GM23338 (cell line): ENCODE data around the gene P2RY12. TPM values are rescaled to one million over a fixed set of nuclear protein-coding genes. Genes with fewer than 3 reads are reported as not detected.

Experiments
- ATAC-seq: fragments of 200-7000 bp; cut with Tn5 transposase; 3 replicates; pipeline ENCODE4 v1.9.1; 2020
- DNase-seq: peaks from one replicate; pipeline ENCODE4 v3.0.0-alpha.2; 2015; ENCODE audit warnings: low spot score
- H2AFZ ChIP-seq: fragments of 200-600 bp; sonication (generic); 2 replicates; pipeline ENCODE4 v1.8.0; 2016; ENCODE audit warnings: antibody characterized with exemption, mild to moderate bottlenecking, moderate library complexity
- H3F3A ChIP-seq: fragments of 200-600 bp; sonication (generic); replicated peaks from 2 replicates; pipeline ENCODE4 v1.8.0; 2017; ENCODE audit warnings: antibody characterized with exemption, mixed run types, low read depth
- H3K27ac ChIP-seq: fragments of 200-600 bp; sonication (generic); 2 replicates; pipeline ENCODE4 v1.6.1; 2016; ENCODE audit warnings: low read depth
- H3K27me3 ChIP-seq: fragments of 200-600 bp; sonication (generic); 2 replicates; pipeline ENCODE4 v1.8.0; 2016; ENCODE audit warnings: mild to moderate bottlenecking, mixed run types, moderate library complexity; ENCODE audit not compliant: insufficient read depth
- H3K36me3 ChIP-seq: fragments of 200-600 bp; sonication (generic); 2 replicates; pipeline ENCODE4 v1.8.0; 2016; ENCODE audit warnings: mild to moderate bottlenecking; ENCODE audit not compliant: insufficient read depth
- H3K4me1 ChIP-seq: fragments of 200-600 bp; sonication (generic); 2 replicates; pipeline ENCODE4 v1.8.0; 2016; ENCODE audit warnings: mild to moderate bottlenecking, moderate library complexity; ENCODE audit not compliant: insufficient read depth
- H3K4me2 ChIP-seq: fragments of 200-600 bp; sonication (generic); 2 replicates; pipeline ENCODE4 v1.7.1; 2017; ENCODE audit warnings: mixed run types
- H3K4me3 ChIP-seq: fragments of 200-600 bp; sonication (generic); 2 replicates; pipeline ENCODE4 v1.6.1; 2016; ENCODE audit warnings: mixed run types
- H3K79me2 ChIP-seq: fragments of 200-600 bp; sonication (generic); replicated peaks from 2 replicates; pipeline ENCODE4 v1.8.0; 2017; ENCODE audit warnings: mild to moderate bottlenecking; ENCODE audit not compliant: insufficient read depth
- H3K9me2 ChIP-seq: fragments of 200-600 bp; sonication (generic); 2 replicates; pipeline ENCODE4 v1.8.0; 2017; ENCODE audit not compliant: insufficient read depth
- H4K20me1 ChIP-seq: fragments of 200-600 bp; sonication (generic); replicated peaks from 2 replicates; pipeline ENCODE4 v1.8.0; 2017; ENCODE audit warnings: mild to moderate bottlenecking; ENCODE audit not compliant: insufficient read depth
- H3K27ac Mint-ChIP-seq: 2 replicates; pipeline ENCODE4 v1.8.0; 2020; ENCODE audit warnings: inconsistent platforms, mild to moderate bottlenecking, moderate library complexity, mixed read lengths
- H3K27me3 Mint-ChIP-seq: 3 replicates; pipeline ENCODE4 v1.8.0; 2022; ENCODE audit warnings: low read depth, mild to moderate bottlenecking, moderate library complexity, mixed read lengths, inconsistent platforms; ENCODE audit not compliant: insufficient read depth, poor library complexity
- H3K36me3 Mint-ChIP-seq: 3 replicates; pipeline ENCODE4 v1.8.0; 2021; ENCODE audit warnings: low read depth, mild to moderate bottlenecking, inconsistent platforms, moderate library complexity, mixed read lengths
- H3K4me1 Mint-ChIP-seq: 3 replicates; pipeline ENCODE4 v1.8.0; 2020; ENCODE audit warnings: mild to moderate bottlenecking, inconsistent platforms, mixed read lengths
- H3K4me3 Mint-ChIP-seq: 3 replicates; pipeline ENCODE4 v1.8.0; 2021; ENCODE audit warnings: moderate library complexity, mild to moderate bottlenecking, inconsistent platforms, mixed read lengths
- H3K9me3 Mint-ChIP-seq: 3 replicates; pipeline ENCODE4 v1.8.0; 2020; ENCODE audit warnings: moderate library complexity, mild to moderate bottlenecking, inconsistent platforms, mixed read lengths
- CREB1 ChIP-seq: fragments of 250-450 bp; sonication (Bioruptor Pico); IDR thresholded peaks from 2 replicates; pipeline ENCODE4 v1.5.0; 2020; ENCODE audit warnings: low read depth, mild to moderate bottlenecking, moderate library complexity
- CTCF ChIP-seq, 2 experiments: fragments of 200-600 bp in 1 of 2; sonication (generic) in 1 of 2; conservative IDR thresholded peaks; 2 replicates each; pipeline versions ENCODE4 v1.5.1 to v1.6.1; 2016 to 2017; ENCODE audit warnings: antibody characterized with exemption in 2 of 2, low read depth in 2 of 2, mild to moderate bottlenecking in 2 of 2, moderate library complexity in 1 of 2
- ETS1 ChIP-seq: IDR thresholded peaks from 2 replicates; pipeline ENCODE4 v1.6.1; 2016; ENCODE audit warnings: antibody characterized with exemption
- EZH2 ChIP-seq: fragments of 200-600 bp; sonication (generic); IDR thresholded peaks from one replicate; pipeline ENCODE4 v1.8.0; 2017; ENCODE audit warnings: antibody characterized with exemption, mild to moderate bottlenecking, low read depth; ENCODE audit not compliant: unreplicated experiment
- EZH2phosphoT487 ChIP-seq: fragments of 200-600 bp; sonication (generic); IDR thresholded peaks from one replicate; pipeline ENCODE4 v1.8.1; 2018; ENCODE audit warnings: antibody characterized with exemption; ENCODE audit not compliant: unreplicated experiment
- JUNB ChIP-seq: IDR thresholded peaks from one replicate; pipeline ENCODE4 v1.6.1; 2016; ENCODE audit warnings: antibody characterized with exemption; ENCODE audit not compliant: unreplicated experiment
- NANOG ChIP-seq: IDR thresholded peaks from 2 replicates; pipeline ENCODE4 v1.6.1; 2016; ENCODE audit warnings: antibody characterized with exemption, borderline replicate concordance
- REST ChIP-seq: IDR thresholded peaks from one replicate; pipeline ENCODE4 v1.6.1; 2018; ENCODE audit warnings: antibody characterized with exemption; ENCODE audit not compliant: unreplicated experiment
- STAT1 ChIP-seq: IDR thresholded peaks from one replicate; pipeline ENCODE4 v1.6.1; 2016; ENCODE audit warnings: antibody characterized with exemption; ENCODE audit not compliant: unreplicated experiment
- ZNF114 ChIP-seq: fragments of 250-450 bp; sonication (Bioruptor Pico); IDR thresholded peaks from 2 replicates; pipeline ENCODE4 v1.5.0; 2020; ENCODE audit warnings: mild to moderate bottlenecking, moderate library complexity
- ZNF331 ChIP-seq: fragments of 250-450 bp; sonication (Bioruptor Pico); IDR thresholded peaks from 2 replicates; pipeline ENCODE4 v1.5.0; 2020; ENCODE audit warnings: low read depth, mild to moderate bottlenecking, moderate library complexity
- polyA plus RNA-seq: library from polyadenylated mRNA; unstranded; fragments of >200 nt; fragmentation: Nextera tagmentation; extraction: Ambion mirVana; gene quantifications from 2 replicates; pipeline ENCODE4 v1.2.1, GENCODE V29; 2016
- total RNA-seq: library from RNA; depleted of rRNA; stranded (reverse); fragments of >200 nt; shearing (Covaris generic); gene quantifications from 2 replicates; pipeline ENCODE4 v1.2.3, GENCODE V29; 2014

P2RY12 gene
- total and polyA plus RNA-seq, 2 experiments from 2014 or later, result 1.1 TPM; not detected in 1

- Histone ChIP-seq H4K20me1 (no peaks in the 10 kb centered on the region), H3K27ac (no peak overlapping the region), H3K4me2 (no peak overlapping the region), H3K4me1 (no peaks in the 10 kb centered on the region; the same call in 1 of the 2 replicates), H3K27me3 (no peaks in the 10 kb centered on the region), H3F3A (no peaks in the 10 kb centered on the region), H3K79me2 (no peaks in the 10 kb centered on the region), H3K9me2 (no peaks in the 10 kb centered on the region), H3K36me3 (no peaks in the 10 kb centered on the region), H3K4me3 (no peak overlapping the region), H2AFZ (no peak overlapping the region)
- no peak for ATAC-seq
- Mint-ChIP-seq H3K27me3 (peaks cover 3% of the 10 kb centered on the region), H3K4me3 (no peak overlapping the region), H3K4me1 (peaks cover 9% of the 10 kb centered on the region; the same call in 2 of the 3 replicates), H3K27ac (no peak overlapping the region), H3K36me3 (peaks cover 12% of the 10 kb centered on the region; the same call in 2 of the 3 replicates), H3K9me3 (no peaks in the 10 kb centered on the region)
- DNase-seq, result no peak
- no peak for TF ChIP-seq STAT1
- no peak for TF ChIP-seq REST
- TF ChIP-seq CTCF (conservative IDR thresholded peaks at IDR 0.05; ENCODE audit: low read depth in 2 of 2), result no peak
- TF ChIP-seq CREB1 (CRISPR knock-in tag), result no peak
- no peak for TF ChIP-seq NANOG
- TF ChIP-seq EZH2phosphoT487, result no peak
- no peak for TF ChIP-seq ZNF331 (CRISPR knock-in tag)
Observed at GRCh38 chr3:151410891-151411559, 26.5 kb upstream of the P2RY12 start.

- Histone ChIP-seq H3K9me2 (no peaks in the 10 kb centered on the region), H3F3A (no peaks in the 10 kb centered on the region), H3K4me2 (no peak overlapping the region), H3K36me3 (no peaks in the 10 kb centered on the region), H3K4me3 (no peak overlapping the region), H2AFZ (no peak overlapping the region), H3K79me2 (no peaks in the 10 kb centered on the region), H3K4me1 (no peaks in the 10 kb centered on the region; the same call in 1 of the 2 replicates), H4K20me1 (no peaks in the 10 kb centered on the region), H3K27ac (no peak overlapping the region), H3K27me3 (no peaks in the 10 kb centered on the region)
- H3K27ac Mint-ChIP-seq, result no peak overlapping the region
- H3K4me1 Mint-ChIP-seq, result peaks cover 12% of the 10 kb centered on the region; the same call in 2 of the 3 replicates
- H3K36me3 Mint-ChIP-seq, result peaks cover under 1% of the 10 kb centered on the region; the same call in 2 of the 3 replicates
- ATAC-seq (no peak), DNase-seq (no peak)
- no peaks in the 10 kb centered on the region for H3K9me3 Mint-ChIP-seq
- H3K4me3 Mint-ChIP-seq, result no peak overlapping the region
- H3K27me3 Mint-ChIP-seq, result peaks cover under 1% of the 10 kb centered on the region
- TF ChIP-seq ZNF114 (CRISPR knock-in tag) (no peak), EZH2 (no peak), REST (no peak), ETS1 (no peak), NANOG (no peak), EZH2phosphoT487 (no peak), JUNB (no peak)
Observed at GRCh38 chr3:151407928-151408327, 23.4 kb upstream of the P2RY12 start.
